Endothelial cell of umbilical vein (primary cell): ENCODE results near the gene C1orf174. TPM values are rescaled to one million over a fixed set of nuclear protein-coding genes. Genes with fewer than 3 reads are reported as not detected.

Source experiments
- BruUV-seq: library from RNA; stranded (reverse); fragments of 400-500 nt; replicated peaks from 2 replicates; lab custom pipeline; 2021; lab: Mats Ljungman, UMichigan
- CTCF ChIA-PET: fragments of 300-600, 350-600 bp; sonication (Branson Sonifier 250); formaldehyde crosslinking; loops from one replicate; lab custom pipeline; 2021; ENCODE audit warnings: antibody characterized with exemption, inconsistent platforms; lab: Charles Lee
- POLR2A ChIA-PET: fragments of 300-600, 350-600 bp; sonication (Branson Sonifier 250); formaldehyde crosslinking; loops from one replicate; lab custom pipeline; 2021; ENCODE audit warnings: antibody characterized with exemption, inconsistent platforms; lab: Charles Lee
- DNase-seq: peaks from one replicate; pipeline ENCODE4 v3.0.0-alpha.2; 2011; ENCODE audit warnings: low read depth, low spot score
- FAIRE-seq: peaks from 2 replicates; lab custom pipeline; 2011; peaks lifted over from hg19 to GRCh38; lab: Jason Lieb, UNC
- H2AFZ ChIP-seq: 2 replicates; pipeline ENCODE4 v1.6.0; 2012; ENCODE audit warnings: low read depth, low read length, control low read depth, inconsistent platforms
- H3K27ac ChIP-seq: 2 replicates; pipeline ENCODE4 v1.5.1; 2011; ENCODE audit warnings: low read depth, mild to moderate bottlenecking, control low read depth, low read length, moderate library complexity; ENCODE audit not compliant: insufficient read depth
- H3K27me3 ChIP-seq, 2 experiments: 2 replicates each; pipeline versions ENCODE4 v1.6.0 to v1.6.1; 2011; ENCODE audit warnings: low read length in 2 of 2, mixed read lengths in 1 of 2; ENCODE audit not compliant: control insufficient read depth in 2 of 2, insufficient read depth in 2 of 2
- H3K36me3 ChIP-seq, 2 experiments: 2 replicates in 1 of 2; 3 replicates in 1 of 2; pipeline ENCODE4 v1.5.1; 2011; ENCODE audit warnings: low read length in 2 of 2, mild to moderate bottlenecking in 1 of 2, moderate library complexity in 1 of 2; ENCODE audit not compliant: control insufficient read depth in 2 of 2, insufficient read depth in 2 of 2; ENCODE audit errors: extremely low read depth in 1 of 2
- H3K4me1 ChIP-seq: 3 replicates; pipeline ENCODE4 v1.5.1; 2011; ENCODE audit warnings: mild to moderate bottlenecking, low read length; ENCODE audit not compliant: control insufficient read depth, insufficient read depth; ENCODE audit errors: extremely low read depth
- H3K4me2 ChIP-seq: 2 replicates; pipeline ENCODE4 v1.6.1; 2011; ENCODE audit warnings: low read length, control low read depth, mixed read lengths; ENCODE audit not compliant: insufficient read depth
- H3K4me3 ChIP-seq, 3 experiments: fragments of 200-600 bp in 1 of 3; sonication (generic), shearing (Covaris generic) in 1 of 3; replicated peaks in 1 of 3; 2 replicates each; pipeline ENCODE4 v1.5.1; 2011 to 2016; ENCODE audit warnings: control low read depth in 3 of 3, low read length in 3 of 3, mild to moderate bottlenecking in 2 of 3, inconsistent platforms in 1 of 3, low read depth in 1 of 3, moderate library complexity in 1 of 3; ENCODE audit not compliant: insufficient read depth in 1 of 3
- H3K79me2 ChIP-seq: 2 replicates; pipeline ENCODE4 v1.6.0; 2012; ENCODE audit warnings: low read length, inconsistent platforms; ENCODE audit not compliant: control insufficient read depth, insufficient read depth
- H3K9ac ChIP-seq: replicated peaks from 2 replicates; pipeline ENCODE3; 2011; ENCODE audit warnings: low read length, control low read depth; ENCODE audit not compliant: insufficient read depth; ENCODE audit errors: extremely low read depth
- H3K9me1 ChIP-seq: replicated peaks from 3 replicates; pipeline ENCODE4 v1.6.0; 2011; ENCODE audit warnings: mild to moderate bottlenecking, low read length; ENCODE audit not compliant: control insufficient read depth, insufficient read depth; ENCODE audit errors: extremely low read depth
- H3K9me3 ChIP-seq: replicated peaks from 2 replicates; pipeline ENCODE4 v1.5.1; 2012; ENCODE audit warnings: low read length, inconsistent platforms; ENCODE audit not compliant: control insufficient read depth, insufficient read depth
- H4K20me1 ChIP-seq: replicated peaks from 2 replicates; pipeline ENCODE3; 2011; ENCODE audit warnings: mild to moderate bottlenecking, low read length; ENCODE audit not compliant: control insufficient read depth, insufficient read depth; ENCODE audit errors: extremely low read depth
- CTCF ChIP-seq, 2 donors: IDR thresholded peaks; 1 replicate in 1 of 2; 2 replicates in 1 of 2; pipeline ENCODE4 v1.5.1; 2011; ENCODE audit warnings: low read length in 2 of 2, mild to moderate bottlenecking in 2 of 2, moderate library complexity in 2 of 2, control low read depth in 1 of 2, inconsistent platforms in 1 of 2, low read depth in 1 of 2; ENCODE audit not compliant: insufficient read depth in 1 of 2; ENCODE audit errors: extremely low read depth in 1 of 2
- EZH2 ChIP-seq: IDR thresholded peaks from 2 replicates; pipeline ENCODE4 v1.6.1; 2012; ENCODE audit warnings: borderline replicate concordance, low read depth, mild to moderate bottlenecking, moderate library complexity, low read length, inconsistent platforms; ENCODE audit not compliant: severe bottlenecking
- FOS ChIP-seq: IDR thresholded peaks from 2 replicates; pipeline ENCODE4 v1.6.1; 2011; ENCODE audit warnings: mild to moderate bottlenecking, low read length, moderate library complexity, borderline replicate concordance; ENCODE audit not compliant: insufficient read depth
- GATA2 ChIP-seq: IDR thresholded peaks from 2 replicates; pipeline ENCODE4 v1.7.0; 2011; ENCODE audit warnings: low read depth, mild to moderate bottlenecking, moderate library complexity, mixed read lengths, low read length; ENCODE audit not compliant: insufficient read length, insufficient read depth
- JUN ChIP-seq: IDR thresholded peaks from 2 replicates; pipeline ENCODE4 v1.6.1; 2011; ENCODE audit warnings: borderline replicate concordance, low read depth; ENCODE audit not compliant: insufficient read length, insufficient read depth
- MAX ChIP-seq: IDR thresholded peaks from 2 replicates; pipeline ENCODE4 v1.6.1; 2011; ENCODE audit not compliant: insufficient read depth, insufficient read length
- MYC ChIP-seq: IDR thresholded peaks from one replicate; pipeline ENCODE4 v1.6.1; 2011; ENCODE audit warnings: mild to moderate bottlenecking, low read depth, low read length
- POLR2A ChIP-seq: IDR thresholded peaks from 2 replicates; pipeline ENCODE4 v1.6.1; 2012; ENCODE audit warnings: low read depth, mild to moderate bottlenecking, control low read depth, low read length
- POLR2AphosphoS5 ChIP-seq: IDR thresholded peaks from 2 replicates; pipeline ENCODE4 v1.6.1; 2012; ENCODE audit warnings: low read depth, mild to moderate bottlenecking, control low read depth, low read length, moderate library complexity; ENCODE audit not compliant: insufficient read depth
- dilution Hi-C: fragments of 300-500 bp; cut with MboI; formaldehyde crosslinking; loops from one replicate; pipeline ENCODE4 v1.15.0; 2019; ENCODE audit warnings: low sequenced_read_pairs; ENCODE audit not compliant: extremely low pct_ligation_motif_present
- intact Hi-C: fragments of 100-400 bp; cut with micrococcal nuclease; formaldehyde crosslinking; loops from one replicate; pipeline ENCODE4 v1.10.0; 2022
- polyA plus RNA-seq, 4 experiments: library from polyadenylated mRNA; depleted of rRNA in 3 of 4; stranded (reverse) in 3 of 4; unstranded in 1 of 4; fragments of >200 nt; gene quantifications; 2 replicates each; pipeline versions ENCODE4 v1.2.1 to v1.2.3, GENCODE V29; 2011 to 2012; ENCODE audit warnings: missing spikeins in 1 of 4
- total RNA-seq: library from RNA; stranded (reverse); gene quantifications from 2 replicates; pipeline ENCODE4 v1.2.3, GENCODE V29; 2021

C1orf174 gene
- total and polyA plus RNA-seq, 2 donors (not counting 3 experiments of a cell fraction or from before 2014, with no cell fraction given): 28.0 to 31.7 TPM

- CTCF ChIA-PET: no interaction called here
- FAIRE-seq: no peak
- TF ChIP-seq JUN (no peak), POLR2A (no peak), FOS (no peak), MYC (no peak), CTCF (IDR thresholded peaks at IDR 0.05; ENCODE audit: extremely low read depth in 1 of 2, insufficient read depth in 1 of 2, low read depth in 1 of 2, low read length in 2 of 2) (no peak), POLR2AphosphoS5 (no peak), EZH2 (no peak), GATA2 (no peak), MAX (no peak)
These were observed 4.7 kb upstream of the C1orf174 start for GRCh38 chr1:3904843-3905185.

More at GRCh38 chr1:3904843-3905185, 4.7 kb upstream of the C1orf174 start:
- no peak overlapping the region for H3K9ac ChIP-seq
- POLR2A ChIA-PET: no interaction called here
- peaks cover 2% of the 10 kb centered on the region for H3K79me2 ChIP-seq
- no peaks in the 10 kb centered on the region for H3K9me3 ChIP-seq
- H4K20me1 ChIP-seq: no peaks in the 10 kb centered on the region
- no peak overlapping the region for H3K4me2 ChIP-seq
- BruUV-seq: no TSS peak
- no peak for DNase-seq
- dilution Hi-C loops (no loop called here), intact Hi-C loops (loop anchor here (5.0 kb wide), 1 partner anchor 133 kb away; the partner anchor contains the start of gene SMIM1)
- no peaks in the 10 kb centered on the region for H3K36me3 ChIP-seq
- H3K4me3 ChIP-seq: no peak overlapping the region
- H2AFZ ChIP-seq: no peak overlapping the region
- H3K4me1 ChIP-seq: no peaks in the 10 kb centered on the region
- no peaks in the 10 kb centered on the region for H3K9me1 ChIP-seq
- no peak overlapping the region for H3K27ac ChIP-seq
- no peaks in the 10 kb centered on the region for H3K27me3 ChIP-seq
